K562 (cell line): ENCODE measurements around the gene APEX1.

ENCODE experiments used
- L3MBTL2 ChIP-seq: fragments of 450-650 bp; IDR thresholded peaks from 2 replicates; pipeline ENCODE4 v1.6.1; 2016; ENCODE audit warnings: mild to moderate bottlenecking, moderate library complexity
- POLR2A ChIP-seq: fragments of 450-650 bp; conservative IDR thresholded peaks from 2 replicates; pipeline ENCODE4 v1.6.1; 2016
- TARDBP ChIP-seq: fragments of 450-650 bp; IDR thresholded peaks from 2 replicates; pipeline ENCODE4 v1.6.1; 2016
- ZNF232 ChIP-seq: sonication (generic); formaldehyde crosslinking; IDR thresholded peaks from 2 replicates; pipeline ENCODE4 v1.8.0; 2022; ENCODE audit warnings: mild to moderate bottlenecking, missing genetic modification reagents
- ZZZ3 ChIP-seq: fragments of 450-650 bp; IDR thresholded peaks from 2 replicates; pipeline ENCODE4 v1.6.1; 2016; ENCODE audit warnings: antibody characterized with exemption, mild to moderate bottlenecking, moderate library complexity

GRCh38 chr14:20446889-20447288 is 8.1 kb upstream of the APEX1 start:
- TF ChIP-seq POLR2A (no peak), ZZZ3 (no peak), TARDBP (no peak), L3MBTL2 (no peak), ZNF232 (CRISPR knock-in tag) (no peak)
